NCI-H1048 (cell line): Measurements from ENCODE around the gene ERCC6L2.

Source experiments
- DNase-seq: peaks from one replicate; lab custom pipeline; 2025; lab: John Stamatoyannopoulos, UW

The ERCC6L2 gene

GRCh38 chr9:95870352-95870751 lies 5.1 kb upstream of the ERCC6L2 start:
- no peak for DNase-seq

GRCh38 chr9:95870906-95871305 lies 4.6 kb upstream of the ERCC6L2 start:
- DNase-seq, result no peak

GRCh38 chr9:95874303-95874988 lies 1.0 kb upstream of the ERCC6L2 start:
- DNase-seq, result no peak

- DNase-seq, result no peak
Observed at GRCh38 chr9:95874989-95875304, 544 bp upstream of the ERCC6L2 start.

- DNase-seq, result no peak
Observed at GRCh38 chr9:95876138-95876444, 600 bp downstream of the ERCC6L2 start.

- no peak for DNase-seq
Observed at GRCh38 chr9:95876595-95876994, 1.1 kb downstream of the ERCC6L2 start.

GRCh38 chr9:95877984-95878383 lies 2.5 kb downstream of the ERCC6L2 start:
- DNase-seq, result no peak

- DNase-seq, result no peak
Observed at GRCh38 chr9:95879591-95879990, 4.1 kb downstream of the ERCC6L2 start.

- DNase-seq, result no peak
Observed at GRCh38 chr9:95880021-95880690, 4.7 kb downstream of the ERCC6L2 start.

- no peak for DNase-seq
Observed at GRCh38 chr9:95887926-95888497, 12.5 kb downstream of the ERCC6L2 start.

- DNase-seq, result no peak
Observed at GRCh38 chr9:95890594-95890993, 15.1 kb downstream of the ERCC6L2 start.

- DNase-seq, result no peak
Observed at GRCh38 chr9:95891067-95891671, 15.7 kb downstream of the ERCC6L2 start.

GRCh38 chr9:95892690-95893089 lies 17.2 kb downstream of the ERCC6L2 start:
- no peak for DNase-seq

GRCh38 chr9:95896580-95896979 lies 21.1 kb downstream of the ERCC6L2 start:
- DNase-seq, result no peak

- no peak for DNase-seq
Observed at GRCh38 chr9:95901506-95901905, 26.0 kb downstream of the ERCC6L2 start.

GRCh38 chr9:95903398-95903797 lies 27.9 kb downstream of the ERCC6L2 start:
- DNase-seq, result no peak

GRCh38 chr9:95907794-95908193 lies 32.3 kb downstream of the ERCC6L2 start:
- DNase-seq, result no peak

- DNase-seq, result no peak
Observed at GRCh38 chr9:95910023-95910707, 34.7 kb downstream of the ERCC6L2 start.

- DNase-seq, result no peak
Observed at GRCh38 chr9:95910770-95911340, 35.4 kb downstream of the ERCC6L2 start.

GRCh38 chr9:95912773-95913172 lies 37.3 kb downstream of the ERCC6L2 start:
- DNase-seq, result no peak

- no peak for DNase-seq
Observed at GRCh38 chr9:95920017-95920416, 44.5 kb downstream of the ERCC6L2 start.

GRCh38 chr9:95923794-95924193 lies 48.3 kb downstream of the ERCC6L2 start:
- DNase-seq, result no peak
